Activated naive CD8-positive, alpha-beta T cell treated with anti-CD3 and anti-CD28 coated beads, Interleukin-2, amount 50 U/mL, for 16 hours (primary cell): Measurements from ENCODE around the gene ITPKB.
"Not testable (repeated sequence)": the region's sequence is repeated elsewhere in the genome, so short reads cannot be mapped to it uniquely, and the experiment has no call there.

Source experiments
- DNase-seq: peaks from one replicate; pipeline ENCODE4 v3.0.0-alpha.2; 2020; ENCODE audit warnings: low read depth, low spot score

Gene ITPKB

GRCh38 chr1:226603858-226604559, 135.1 kb downstream of the ITPKB start:
- no peak for DNase-seq

DNA sequence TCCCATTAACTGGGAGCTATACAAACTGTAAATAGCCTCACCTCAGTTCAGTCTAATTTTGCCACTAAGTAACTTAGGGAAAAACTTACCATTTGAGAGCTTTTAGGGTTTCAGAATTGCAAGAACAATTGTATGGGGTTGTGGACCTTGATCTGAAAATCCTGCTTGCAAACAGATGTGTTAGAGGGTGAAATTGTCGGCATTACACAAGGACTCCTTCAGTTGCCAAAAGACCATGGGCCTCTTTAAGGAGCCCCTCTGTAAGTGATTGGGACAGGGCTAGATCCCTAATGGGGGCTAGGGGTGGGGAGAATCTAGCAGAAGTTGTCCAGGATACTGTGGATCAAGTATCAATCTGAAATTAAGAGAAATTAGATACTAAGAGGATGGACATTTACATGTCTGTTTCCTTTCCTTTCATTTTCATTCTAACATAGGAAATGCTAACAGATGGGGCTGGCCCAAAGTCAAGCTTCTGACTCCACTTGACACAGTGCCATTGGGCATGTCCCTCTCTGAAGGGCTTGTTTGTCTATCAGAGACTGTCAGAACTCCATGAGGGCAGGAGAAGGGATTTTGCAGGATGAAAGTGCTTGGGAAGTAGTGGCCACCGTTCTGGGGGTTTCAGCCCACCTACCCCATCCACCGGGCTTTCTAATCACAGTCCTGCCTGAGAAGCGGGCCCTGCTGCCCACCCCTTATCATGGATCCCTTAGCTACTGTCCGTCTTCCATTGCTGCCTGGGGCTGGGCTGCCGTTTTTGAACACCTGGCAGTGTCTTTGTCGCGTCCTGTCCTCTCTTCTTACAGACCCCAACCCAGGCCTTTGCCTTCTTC, 135.8 kb downstream of the ITPKB start:
- no peak for DNase-seq

GRCh38 chr1:226602186-226603021, 136.7 kb downstream of the ITPKB start:
- no peak for DNase-seq

GRCh38 chr1:226601456-226601855, 137.6 kb downstream of the ITPKB start:
- DNase-seq, result no peak

- DNase-seq, result no peak
Measured at GRCh38 chr1:226600254-226600653, 138.8 kb downstream of the ITPKB start.

- no peak for DNase-seq
Measured at GRCh38 chr1:226599636-226600238, 139.3 kb downstream of the ITPKB start.

- not testable (repeated sequence) for DNase-seq
Measured at GRCh38 chr1:226598955-226599354, 140.1 kb downstream of the ITPKB start.

DNA sequence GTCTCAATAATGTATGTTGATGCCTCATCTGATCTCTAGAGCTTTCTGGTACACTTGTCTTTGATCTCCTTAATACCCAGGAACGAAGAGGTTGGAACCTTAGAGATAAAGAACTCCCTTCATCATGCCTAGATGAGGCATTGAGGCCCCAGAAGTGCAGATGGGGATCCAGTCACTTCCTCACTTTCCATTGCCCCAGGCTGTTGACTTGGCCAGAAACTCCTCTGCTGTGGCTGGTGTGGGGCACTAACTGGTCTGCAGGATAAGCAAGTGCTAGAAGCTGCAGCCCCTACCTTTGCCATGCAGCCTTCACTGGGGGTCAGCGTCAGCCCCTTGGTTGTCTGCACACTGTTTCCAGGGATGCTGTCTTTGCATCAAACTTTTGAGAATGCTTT, 140.6 kb downstream of the ITPKB start:
- DNase-seq, result no peak

- no peak for DNase-seq
Measured at GRCh38 chr1:226597616-226598454, 141.2 kb downstream of the ITPKB start.

- no peak for DNase-seq
Measured at GRCh38 chr1:226596531-226597165, 142.4 kb downstream of the ITPKB start.

- DNase-seq, result no peak
Measured at GRCh38 chr1:226593541-226593940, 145.5 kb downstream of the ITPKB start.

- DNase-seq, result no peak
Measured at GRCh38 chr1:226590614-226591013, 148.5 kb downstream of the ITPKB start.

- no peak for DNase-seq
Measured at GRCh38 chr1:226589008-226589733, 149.9 kb downstream of the ITPKB start.

DNA sequence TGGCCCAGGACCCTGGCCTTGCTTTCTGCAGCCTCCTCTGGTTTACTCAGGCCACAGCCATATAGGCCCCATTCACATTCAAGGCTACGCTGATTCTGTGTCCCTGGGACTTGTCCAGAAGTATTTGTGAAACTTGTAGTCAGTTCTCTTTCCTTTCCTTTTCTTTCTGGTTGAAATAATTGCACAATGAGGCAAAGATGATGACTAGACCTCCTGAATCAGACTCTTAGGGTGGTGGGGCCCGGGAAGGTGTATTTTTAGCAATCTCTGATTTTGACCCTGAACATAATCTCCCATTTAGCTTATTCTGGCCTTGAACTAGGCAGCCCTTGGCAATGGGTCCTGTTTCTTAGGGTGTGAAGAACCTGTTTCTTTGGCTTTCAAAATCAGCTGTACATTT, 150.6 kb downstream of the ITPKB start:
- no peak for DNase-seq

DNA sequence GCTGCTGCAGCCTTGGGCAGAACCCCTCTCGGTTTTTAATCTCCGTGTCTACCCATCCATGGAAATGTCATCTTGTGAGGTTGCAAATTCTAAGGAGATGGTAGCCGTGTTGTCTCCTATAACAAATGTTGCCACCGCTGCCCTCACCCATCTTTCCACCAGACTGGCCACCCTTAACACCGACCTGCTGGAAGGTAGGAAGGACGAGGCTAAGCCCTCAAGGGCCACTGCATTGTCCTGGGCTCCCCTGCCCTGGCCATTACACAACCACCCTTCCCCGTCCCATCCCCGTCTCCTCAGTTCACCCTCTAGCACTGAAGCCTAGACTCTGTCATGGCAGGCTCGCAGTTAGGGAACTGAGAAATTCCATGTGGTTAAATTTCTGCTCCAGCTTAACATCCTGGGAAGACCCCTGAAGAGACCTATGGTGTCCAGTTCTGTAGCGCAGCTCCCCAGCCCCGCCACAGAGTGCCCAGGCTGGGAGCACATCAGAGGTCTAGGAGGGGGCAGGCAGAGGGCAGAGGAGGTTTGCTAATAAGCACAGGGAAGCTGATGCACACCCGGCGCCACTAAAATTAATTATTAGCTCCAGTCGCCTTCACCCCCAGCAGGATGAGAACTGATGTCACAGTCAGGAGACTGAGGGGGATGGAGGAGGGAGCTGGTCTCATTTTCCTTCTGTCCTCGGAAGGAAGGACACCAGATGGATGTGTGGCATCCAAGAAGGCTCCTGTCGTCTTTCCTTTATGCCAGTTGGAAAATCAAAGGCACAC, 152.2 kb downstream of the ITPKB start:
- DNase-seq, result no peak

GRCh38 chr1:226586116-226586515, 153.0 kb downstream of the ITPKB start:
- no peak for DNase-seq

DNA sequence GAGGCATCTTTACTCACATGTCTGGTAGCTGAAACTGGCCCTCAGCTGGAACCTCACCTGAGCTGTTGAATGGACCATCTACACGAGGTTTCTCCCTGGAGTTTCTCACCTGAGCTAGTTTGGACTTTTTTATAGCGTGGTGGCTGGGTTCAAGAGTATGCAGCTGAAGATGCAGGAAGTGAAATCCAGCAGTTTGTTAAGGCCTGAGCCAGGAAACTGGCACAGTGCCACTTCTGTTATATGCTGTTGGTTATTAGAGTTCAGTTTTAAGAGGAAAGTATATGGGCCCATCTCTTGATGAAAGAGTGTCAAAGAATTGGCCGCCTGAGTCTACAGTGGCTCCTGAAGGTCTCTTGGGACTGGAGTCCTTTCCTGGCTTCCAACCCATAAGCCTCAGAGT, 154.9 kb downstream of the ITPKB start:
- no peak for DNase-seq

- DNase-seq, result no peak
Measured at GRCh38 chr1:226582966-226583365, 156.1 kb downstream of the ITPKB start.
